HG02981 (cell line): ENCODE measurements around the gene PKMYT1.

ENCODE experiments used
- ATAC-seq: cut with Tn5 transposase; IDR thresholded peaks from one replicate; pipeline ENCODE4 v1.9.1; 2021; ENCODE audit warnings: mild to moderate bottlenecking, moderate library complexity; ENCODE audit not compliant: unreplicated experiment

The PKMYT1 gene

GRCh38 chr16:3001316-3001715, 21.1 kb upstream of the PKMYT1 start:
- no peak for ATAC-seq

GRCh38 chr16:3000540-3000939, 20.3 kb upstream of the PKMYT1 start:
- no peak for ATAC-seq

GRCh38 chr16:2999929-3000328, 19.7 kb upstream of the PKMYT1 start:
- no peak for ATAC-seq

GRCh38 chr16:2996298-2996697, 16.1 kb upstream of the PKMYT1 start:
- ATAC-seq, result no peak

GRCh38 chr16:2992383-2993081, 12.3 kb upstream of the PKMYT1 start:
- ATAC-seq, result no peak

- ATAC-seq, result no peak
These were observed 11.5 kb upstream of the PKMYT1 start for GRCh38 chr16:2991566-2992261.

- no peak for ATAC-seq
These were observed 10.6 kb upstream of the PKMYT1 start for GRCh38 chr16:2990891-2991290.

GRCh38 chr16:2988590-2989099, 8.4 kb upstream of the PKMYT1 start:
- ATAC-seq, result no peak

GRCh38 chr16:2987833-2988232, 7.6 kb upstream of the PKMYT1 start:
- ATAC-seq, result no peak

GRCh38 chr16:2987286-2987685, 7.0 kb upstream of the PKMYT1 start:
- no peak for ATAC-seq

- no peak for ATAC-seq
These were observed 6.5 kb upstream of the PKMYT1 start for GRCh38 chr16:2986623-2987188.

- ATAC-seq, result no peak
These were observed 5.7 kb upstream of the PKMYT1 start for GRCh38 chr16:2985893-2986355.

GRCh38 chr16:2985462-2985861, 5.2 kb upstream of the PKMYT1 start:
- ATAC-seq, result no peak

GRCh38 chr16:2983706-2984136, 3.5 kb upstream of the PKMYT1 start:
- no peak for ATAC-seq

GRCh38 chr16:2982402-2982801, 2.2 kb upstream of the PKMYT1 start:
- ATAC-seq, result no peak

- ATAC-seq, result no peak
These were observed 1.6 kb upstream of the PKMYT1 start for GRCh38 chr16:2981899-2982250.

GRCh38 chr16:2981177-2981898, 1.1 kb upstream of the PKMYT1 start:
- ATAC-seq, result no peak

- ATAC-seq, result no peak
These were observed 498 bp downstream of the PKMYT1 start for GRCh38 chr16:2979669-2980226.

GRCh38 chr16:2977440-2977839, 2.8 kb downstream of the PKMYT1 start:
- ATAC-seq, result no peak

- no peak for ATAC-seq
These were observed 3.6 kb downstream of the PKMYT1 start for GRCh38 chr16:2976673-2977072.

GRCh38 chr16:2976201-2976600, 4.0 kb downstream of the PKMYT1 start:
- no peak for ATAC-seq
